GM12865 (cell line): ENCODE measurements around the gene OTOS.

Experiments
- DNase-seq: peaks from one replicate; pipeline ENCODE4 v3.0.0; 2010; ENCODE audit warnings: low read depth
- H3K4me3 ChIP-seq: 2 replicates; pipeline ENCODE4 v1.5.1; 2011; ENCODE audit warnings: mild to moderate bottlenecking, low read depth, low read length, control low read depth
- CTCF ChIP-seq: IDR thresholded peaks from 2 replicates; pipeline ENCODE4 v1.5.1; 2011; ENCODE audit warnings: low read length, control low read depth, low read depth, inconsistent platforms; ENCODE audit not compliant: insufficient read depth; ENCODE audit errors: missing control alignments

Gene OTOS

DNA sequence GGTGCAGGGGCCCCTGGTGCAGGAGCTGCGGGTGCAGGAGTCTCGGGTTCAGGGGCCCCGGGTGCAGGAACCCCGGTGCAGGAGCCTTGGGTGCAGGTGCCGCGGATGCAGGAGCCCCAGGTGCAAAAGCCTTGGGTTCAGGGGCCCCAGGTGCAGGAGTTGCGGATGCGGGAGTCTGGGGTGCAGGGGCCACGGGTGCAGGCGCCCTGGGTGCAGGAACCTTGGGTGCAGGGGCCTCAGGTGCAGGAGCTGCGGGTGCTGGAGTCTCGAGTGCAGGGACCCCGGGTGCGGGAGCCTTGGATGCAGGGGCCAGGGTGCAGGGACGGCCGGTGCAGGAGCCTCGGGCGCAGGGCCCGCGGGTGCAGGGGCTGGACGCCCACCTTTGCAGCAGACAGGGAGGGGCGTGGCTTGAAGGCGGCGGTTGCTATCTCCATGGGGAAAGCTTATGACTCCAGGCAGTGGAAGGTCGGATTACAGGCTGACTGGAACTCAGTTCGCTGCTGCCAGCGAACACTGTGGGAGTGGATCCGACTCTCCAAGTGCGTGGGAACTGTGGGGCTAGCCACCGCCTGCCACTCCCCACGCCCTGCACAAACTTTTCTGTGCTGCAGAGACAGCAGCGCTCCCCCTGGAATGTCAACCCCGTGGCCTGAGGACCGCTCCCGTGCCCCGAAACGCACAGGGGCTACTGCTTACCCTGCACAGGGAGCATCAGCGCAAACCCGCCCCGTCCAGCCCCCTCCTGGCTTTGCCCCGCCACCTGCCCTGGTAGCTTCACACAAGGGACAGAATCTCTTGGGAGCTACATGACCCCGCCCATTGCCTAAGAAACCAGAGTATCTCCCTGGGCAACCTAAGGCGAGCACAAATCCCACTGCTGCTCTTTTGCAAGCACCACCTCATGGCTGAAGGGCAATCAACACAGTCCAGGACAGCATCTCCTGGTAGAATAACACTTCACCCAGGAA is 44.6 kb downstream of the OTOS start:
- TF ChIP-seq CTCF = no peak
- DNase-seq = no peak
- no peak overlapping the region for H3K4me3 ChIP-seq

GRCh38 chr2:240089306-240089705 is 51.2 kb downstream of the OTOS start:
- DNase-seq = no peak
- no peak for TF ChIP-seq CTCF
- no peak overlapping the region for H3K4me3 ChIP-seq
